DMS114 treated with DMSO at 0.1 percent for 48 hours (cell line): ENCODE results near the gene ANKRD33B.
"Not testable (repeated sequence)": the region's sequence is repeated elsewhere in the genome, so short reads cannot be mapped to it uniquely, and the experiment has no call there.

Experiments
- DNase-seq: peaks from one replicate; lab custom pipeline; 2025; ENCODE audit not compliant: unreplicated experiment; lab: John Stamatoyannopoulos, UW

ANKRD33B gene

GRCh38 chr5:10556289-10556807, 7.5 kb upstream of the ANKRD33B start:
- DNase-seq = no peak

- no peak for DNase-seq
Measured at GRCh38 chr5:10556893-10557746, 6.8 kb upstream of the ANKRD33B start.

- DNase-seq = no peak
Measured at GRCh38 chr5:10559151-10559550, 4.7 kb upstream of the ANKRD33B start.

- no peak for DNase-seq
Measured at GRCh38 chr5:10559871-10560270, 4.0 kb upstream of the ANKRD33B start.

GRCh38 chr5:10562201-10563109, 1.4 kb upstream of the ANKRD33B start:
- no peak for DNase-seq

- DNase-seq = no peak
Measured at GRCh38 chr5:10563110-10563944, 543 bp upstream of the ANKRD33B start.

- no peak for DNase-seq
Measured at GRCh38 chr5:10564838-10565784, 1.2 kb downstream of the ANKRD33B start.

- no peak for DNase-seq
Measured at GRCh38 chr5:10565785-10566542, 2.1 kb downstream of the ANKRD33B start.

- no peak for DNase-seq
Measured at GRCh38 chr5:10566543-10567068, 2.7 kb downstream of the ANKRD33B start.

GRCh38 chr5:10567121-10567591, 3.3 kb downstream of the ANKRD33B start:
- no peak for DNase-seq

- DNase-seq = no peak
Measured at GRCh38 chr5:10567781-10568321, 4.0 kb downstream of the ANKRD33B start.

- not testable (repeated sequence) for DNase-seq
Measured at GRCh38 chr5:10570540-10570939, 6.7 kb downstream of the ANKRD33B start.

GRCh38 chr5:10572451-10572850, 8.6 kb downstream of the ANKRD33B start:
- DNase-seq = no peak

- no peak for DNase-seq
Measured at GRCh38 chr5:10573487-10574145, 9.7 kb downstream of the ANKRD33B start.

GRCh38 chr5:10574879-10575278, 11.0 kb downstream of the ANKRD33B start:
- DNase-seq = not testable (repeated sequence)

- no peak for DNase-seq
Measured at GRCh38 chr5:10576121-10576789, 12.4 kb downstream of the ANKRD33B start.

GRCh38 chr5:10576790-10577189, 12.9 kb downstream of the ANKRD33B start:
- no peak for DNase-seq
